Pulmonary artery endothelial cell (primary cell): ENCODE results near the gene PPP1R26. TPM values are rescaled to one million over a fixed set of nuclear protein-coding genes. Genes with fewer than 3 reads are reported as not detected.
"Not testable (repeated sequence)": the region's sequence is repeated elsewhere in the genome, so short reads cannot be mapped to it uniquely, and the experiment has no call there.

Experiments
- DNase-seq: peaks from one replicate; pipeline ENCODE4 v3.0.0-alpha.2; 2011; ENCODE audit warnings: low read depth, low spot score
- total RNA-seq: library from RNA; depleted of rRNA; stranded (reverse); fragments of >200 nt; gene quantifications from 2 replicates; pipeline ENCODE4 v1.2.3, GENCODE V29; 2014

The PPP1R26 gene
- total RNA-seq, 1 donor from 2014 or later: 16.6 TPM

GRCh38 chr9:135504262-135505243 lies 25.0 kb downstream of the PPP1R26 start:
- DNase-seq: peak; percentile 30

- DNase-seq: no peak
These were observed 26.0 kb downstream of the PPP1R26 start for GRCh38 chr9:135505406-135506187.

GRCh38 chr9:135506327-135507103 lies 26.9 kb downstream of the PPP1R26 start:
- no peak for DNase-seq

GRCh38 chr9:135507104-135508035 lies 27.8 kb downstream of the PPP1R26 start:
- no peak for DNase-seq

- no peak for DNase-seq
These were observed 28.7 kb downstream of the PPP1R26 start for GRCh38 chr9:135508211-135508820.

GRCh38 chr9:135509458-135509857 lies 29.9 kb downstream of the PPP1R26 start:
- DNase-seq: no peak

- no peak for DNase-seq
These were observed 32.6 kb downstream of the PPP1R26 start for GRCh38 chr9:135512241-135512603.

- no peak for DNase-seq
These were observed 33.3 kb downstream of the PPP1R26 start for GRCh38 chr9:135512904-135513303.

- DNase-seq: no peak
These were observed 33.8 kb downstream of the PPP1R26 start for GRCh38 chr9:135513351-135513846.

- DNase-seq: not testable (repeated sequence)
These were observed 34.3 kb downstream of the PPP1R26 start for GRCh38 chr9:135513906-135514305.

GRCh38 chr9:135514342-135515082 lies 34.9 kb downstream of the PPP1R26 start:
- no peak for DNase-seq

GRCh38 chr9:135515083-135515951 lies 35.7 kb downstream of the PPP1R26 start:
- DNase-seq: no peak

GRCh38 chr9:135516132-135516860 lies 36.7 kb downstream of the PPP1R26 start:
- peak; percentile 24 for DNase-seq

- no peak for DNase-seq
These were observed 37.8 kb downstream of the PPP1R26 start for GRCh38 chr9:135517407-135517822.

- DNase-seq: no peak
These were observed 39.8 kb downstream of the PPP1R26 start for GRCh38 chr9:135519179-135519971.

- DNase-seq: no peak
These were observed 41.5 kb downstream of the PPP1R26 start, which contains the start of gene LCN1 for GRCh38 chr9:135520916-135521607. Gene LCN1 (plus strand): TSS chr9:135521440. CDS start chr9:135521498, 58 bp downstream.
